Diencephalon (tissue), 1 donor: ENCODE results near the gene OR5AP2. TPM values are rescaled to one million over a fixed set of nuclear protein-coding genes. Genes with fewer than 3 reads are reported as not detected.

ENCODE experiments used
- small RNA-seq: library from RNA; depleted of rRNA; stranded (forward); fragments of <200 nt; gene quantifications from one replicate; pipeline ENCODE3, GENCODE V24; 2014
- total RNA-seq: library from RNA; depleted of rRNA; stranded (reverse); fragments of >200 nt; gene quantifications from one replicate; pipeline ENCODE4 v1.2.3, GENCODE V29; 2014

The OR5AP2 gene
- total RNA-seq = not detected

GRCh38 chr11:56642339-56642738 is at the start of gene OR5AP2:
Gene OR5AP2, minus strand, starts transcription at chr11:56642439. Its CDS starts 0 bp downstream, at chr11:56642439.

GRCh38 chr11:56663386-56663785 is 21.1 kb upstream of the OR5AP2 start, which contains the start of gene OR5AR1:
Gene OR5AR1, plus strand, starts transcription at chr11:56663686. Its CDS starts 0 bp downstream, at chr11:56663686.

Small RNAs within 50 kb of the gene (small RNA-seq; reads per million reads assigned to genes)
- gene AP004245.1 = not detected

Other genes with a start within 250 kb of the OR5AP2 start
- not detected for gene OR5AL1, start 229.7 kb downstream of the OR5AP2 start, total RNA-seq
- not detected for gene OR5M3, start 169.1 kb downstream of the OR5AP2 start, total RNA-seq
- gene OR5M8, start 151.1 kb downstream of the OR5AP2 start, total RNA-seq = not detected
- not detected for gene OR5M11, start 99.2 kb downstream of the OR5AP2 start, total RNA-seq
- gene OR5M10, start 64.7 kb downstream of the OR5AP2 start, total RNA-seq = not detected
- not detected for gene OR5M1, start 27.6 kb downstream of the OR5AP2 start, total RNA-seq
- gene OR5AR1, start 21.2 kb upstream of the OR5AP2 start, total RNA-seq = not detected
- gene OR9G1, start 56.7 kb upstream of the OR5AP2 start, total RNA-seq = not detected
- gene OR9G4, start 106.3 kb upstream of the OR5AP2 start, total RNA-seq = not detected